AG04449 (cell line): ENCODE results near the gene MMP26.
A peak's percentile ranks its signal among the peaks of the same experiment; 100 is the strongest.

Experiments
- CTCF ChIA-PET: fragments of 350-600 bp; formaldehyde crosslinking; extraction: SDS; loops from one replicate; lab custom pipeline; 2021; ENCODE audit warnings: antibody characterized with exemption; lab: Yijun Ruan, JAX
- POLR2A ChIA-PET: fragments of 400-600, 350-600 bp; formaldehyde crosslinking; extraction: SDS; loops from one replicate; lab custom pipeline; 2020; ENCODE audit warnings: antibody characterized with exemption, inconsistent platforms; lab: Yijun Ruan, JAX
- DNase-seq: peaks from one replicate; pipeline ENCODE4 v3.0.0-alpha.2; 2010; ENCODE audit warnings: low read depth, low spot score
- H3K4me3 ChIP-seq: 2 replicates; pipeline ENCODE4 v1.5.1; 2011; ENCODE audit warnings: low read depth, mild to moderate bottlenecking, control low read depth, low read length
- TF ChIP-seq, protein P1 (sequence below): IDR thresholded peaks from one replicate; pipeline ENCODE4 v1.5.1; 2011; ENCODE audit warnings: mild to moderate bottlenecking, moderate library complexity, low read length, control low read depth, inconsistent platforms; ENCODE audit not compliant: insufficient read depth; ENCODE audit errors: missing control alignments

Gene MMP26

DNA sequence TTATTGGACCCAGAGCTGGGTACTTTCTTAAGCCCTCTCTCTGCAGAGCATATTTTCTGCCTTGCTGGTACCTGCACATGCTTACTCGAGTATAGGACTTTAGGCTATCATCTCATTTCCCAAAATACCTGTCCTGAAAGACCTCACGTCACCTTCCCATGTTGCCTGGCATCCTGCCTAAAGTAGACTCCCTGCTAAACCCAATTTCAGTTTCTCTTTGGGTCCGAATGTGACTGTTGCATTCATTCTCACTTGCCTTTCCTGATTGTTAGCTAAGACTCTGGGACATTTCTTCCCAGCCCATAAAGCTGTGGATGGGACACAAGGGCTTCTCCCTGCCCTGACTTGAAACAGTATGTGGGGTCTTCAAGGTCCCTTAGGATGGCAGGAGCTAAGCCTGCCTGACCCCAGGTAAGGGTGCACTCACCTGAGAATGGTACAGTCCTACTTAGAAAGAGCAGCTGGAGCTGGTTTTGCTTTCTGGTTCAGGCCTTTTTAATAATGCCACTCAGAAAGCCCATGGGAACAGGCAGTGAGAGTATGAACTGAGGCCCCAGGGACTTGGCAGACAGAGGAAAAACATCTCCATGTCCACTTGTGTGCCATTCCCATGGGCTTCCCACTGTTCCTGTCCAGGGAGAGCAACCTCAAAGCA, 19.8 kb upstream of the MMP26 start:
- ChIA-PET POLR2A (no interaction called here), CTCF (interaction anchor here (0.7 kb wide), 1 partner anchor 390 kb away, joined by 3 read pairs; no protein-coding TSS in a partner anchor)
- TF ChIP-seq, protein P1, sequence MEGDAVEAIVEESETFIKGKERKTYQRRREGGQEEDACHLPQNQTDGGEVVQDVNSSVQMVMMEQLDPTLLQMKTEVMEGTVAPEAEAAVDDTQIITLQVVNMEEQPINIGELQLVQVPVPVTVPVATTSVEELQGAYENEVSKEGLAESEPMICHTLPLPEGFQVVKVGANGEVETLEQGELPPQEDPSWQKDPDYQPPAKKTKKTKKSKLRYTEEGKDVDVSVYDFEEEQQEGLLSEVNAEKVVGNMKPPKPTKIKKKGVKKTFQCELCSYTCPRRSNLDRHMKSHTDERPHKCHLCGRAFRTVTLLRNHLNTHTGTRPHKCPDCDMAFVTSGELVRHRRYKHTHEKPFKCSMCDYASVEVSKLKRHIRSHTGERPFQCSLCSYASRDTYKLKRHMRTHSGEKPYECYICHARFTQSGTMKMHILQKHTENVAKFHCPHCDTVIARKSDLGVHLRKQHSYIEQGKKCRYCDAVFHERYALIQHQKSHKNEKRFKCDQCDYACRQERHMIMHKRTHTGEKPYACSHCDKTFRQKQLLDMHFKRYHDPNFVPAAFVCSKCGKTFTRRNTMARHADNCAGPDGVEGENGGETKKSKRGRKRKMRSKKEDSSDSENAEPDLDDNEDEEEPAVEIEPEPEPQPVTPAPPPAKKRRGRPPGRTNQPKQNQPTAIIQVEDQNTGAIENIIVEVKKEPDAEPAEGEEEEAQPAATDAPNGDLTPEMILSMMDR, result no peak
- no peak for DNase-seq
- H3K4me3 ChIP-seq, result no peak overlapping the region

DNA sequence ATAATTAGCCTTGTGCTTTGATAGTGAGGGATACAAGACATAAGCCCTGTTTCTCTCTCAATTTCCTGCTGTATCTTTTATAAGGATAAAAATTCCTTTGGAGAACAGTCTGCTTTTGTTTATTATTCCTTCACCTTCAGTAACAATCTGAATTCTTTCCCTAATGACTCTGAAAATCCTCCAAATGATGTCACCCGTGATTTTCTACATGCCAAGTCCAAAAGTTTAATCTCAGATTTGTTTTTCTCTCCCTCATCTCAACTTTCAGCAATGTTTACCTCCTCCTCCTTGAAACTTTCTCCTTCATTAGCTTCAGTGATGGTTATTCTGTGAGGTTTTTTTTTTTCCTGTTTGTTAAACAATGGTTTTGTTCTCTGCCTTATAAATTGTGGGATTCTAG, 9.1 kb upstream of the MMP26 start:
- no peak overlapping the region for H3K4me3 ChIP-seq
- TF ChIP-seq, protein P1, result no peak
- ChIA-PET CTCF (interaction anchor here (1.0 to 2.8 kb wide), 3 partner anchors 12 to 69 kb away, joined by 3 to 12 read pairs (median 4); partner anchors contain the start of gene OR51D1), POLR2A (no interaction called here)
- no peak for DNase-seq

DNA sequence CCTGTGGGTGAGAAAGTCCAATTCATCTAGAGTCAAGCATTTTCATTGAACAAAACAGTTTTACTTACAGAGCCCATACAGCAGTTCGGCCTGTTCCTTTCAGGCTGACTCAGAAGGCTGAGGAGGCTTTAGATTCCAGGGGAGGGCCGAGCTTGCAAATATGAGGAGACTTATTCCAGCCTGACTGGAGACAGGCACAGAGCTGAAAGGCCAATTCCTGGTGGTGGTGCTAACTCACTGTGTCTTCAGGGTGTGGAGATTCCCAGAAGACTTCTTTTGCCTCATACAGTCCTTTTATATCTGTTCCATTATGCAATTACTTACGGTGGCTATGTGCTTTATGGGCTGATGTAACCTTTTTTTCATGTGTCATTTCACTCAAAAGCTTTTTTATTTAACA, 7.0 kb upstream of the MMP26 start, which contains the start of gene OR51E2:
OR51E2 (minus strand) TSS at position 269 of the 400 bp plus-strand sequence. CDS start 15,142 bp downstream, outside the sequence.
- DNase-seq, result peak; percentile 58
- POLR2A ChIA-PET, result no interaction called here
- no peak within 1 kb of the TSS for H3K4me3 ChIP-seq
- TF ChIP-seq, protein P1, result no peak
- CTCF ChIA-PET, result interaction anchor here (1.0 to 2.8 kb wide), 3 partner anchors 15 to 61 kb away, joined by 3 to 12 read pairs (median 3); partner anchors contain the start of gene OR51D1

DNA sequence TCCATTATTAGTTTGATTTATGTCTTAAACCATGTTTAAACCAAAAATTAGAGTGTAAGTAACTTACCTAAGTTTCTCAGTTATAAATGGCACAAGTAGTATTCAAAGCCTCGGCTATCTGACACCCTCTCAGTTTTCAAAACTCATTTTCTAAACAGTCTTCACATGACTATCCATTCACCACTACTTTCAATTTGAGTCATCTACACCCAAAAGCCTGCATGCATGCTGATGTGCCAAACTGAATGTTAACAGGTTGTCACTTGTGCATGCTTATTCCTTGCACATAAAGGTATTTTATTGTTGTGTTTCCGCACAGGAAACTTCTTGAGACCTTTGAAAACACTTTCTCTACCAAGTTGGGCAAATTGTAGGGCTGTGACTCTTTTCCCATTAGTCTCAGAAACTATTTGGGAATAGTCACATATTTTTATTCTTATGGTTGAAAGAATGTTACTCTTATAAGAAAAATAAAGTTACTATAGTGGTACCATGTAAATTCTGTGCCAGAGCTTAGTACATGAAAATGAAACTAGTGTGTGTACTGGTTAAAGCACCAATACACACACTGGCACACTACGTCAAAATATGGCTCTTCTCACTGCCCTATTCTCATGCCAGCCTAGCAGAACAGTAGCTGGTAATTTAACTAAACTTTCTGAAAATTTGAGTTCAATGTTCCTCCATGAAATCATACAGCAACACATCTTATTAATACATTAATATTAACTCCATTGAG, 4.7 kb upstream of the MMP26 start:
- CTCF ChIA-PET, result no interaction called here
- TF ChIP-seq, protein P1, result no peak
- DNase-seq, result no peak
- POLR2A ChIA-PET, result no interaction called here
- H3K4me3 ChIP-seq, result no peak overlapping the region

DNA sequence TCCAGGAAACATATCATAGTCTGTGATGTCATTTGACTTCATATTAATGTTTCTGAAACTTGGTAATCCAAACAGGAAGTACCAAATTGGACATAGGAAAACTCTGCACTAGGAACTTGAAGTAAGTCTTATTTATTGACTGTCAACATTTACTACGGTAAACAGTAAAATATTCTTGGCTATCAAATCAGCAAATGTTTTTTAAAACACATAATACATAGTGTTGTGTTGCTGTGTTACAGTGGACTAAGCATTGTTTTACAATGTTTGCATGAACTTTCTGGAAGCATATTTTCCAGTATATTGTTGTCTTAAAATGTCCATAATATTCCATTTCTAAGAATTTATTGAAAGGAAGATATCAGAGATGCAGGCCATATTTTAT, 4.2 kb upstream of the MMP26 start:
- TF ChIP-seq, protein P1, result no peak
- no peak overlapping the region for H3K4me3 ChIP-seq
- no peak for DNase-seq
- CTCF ChIA-PET, result no interaction called here
- POLR2A ChIA-PET, result no interaction called here

DNA sequence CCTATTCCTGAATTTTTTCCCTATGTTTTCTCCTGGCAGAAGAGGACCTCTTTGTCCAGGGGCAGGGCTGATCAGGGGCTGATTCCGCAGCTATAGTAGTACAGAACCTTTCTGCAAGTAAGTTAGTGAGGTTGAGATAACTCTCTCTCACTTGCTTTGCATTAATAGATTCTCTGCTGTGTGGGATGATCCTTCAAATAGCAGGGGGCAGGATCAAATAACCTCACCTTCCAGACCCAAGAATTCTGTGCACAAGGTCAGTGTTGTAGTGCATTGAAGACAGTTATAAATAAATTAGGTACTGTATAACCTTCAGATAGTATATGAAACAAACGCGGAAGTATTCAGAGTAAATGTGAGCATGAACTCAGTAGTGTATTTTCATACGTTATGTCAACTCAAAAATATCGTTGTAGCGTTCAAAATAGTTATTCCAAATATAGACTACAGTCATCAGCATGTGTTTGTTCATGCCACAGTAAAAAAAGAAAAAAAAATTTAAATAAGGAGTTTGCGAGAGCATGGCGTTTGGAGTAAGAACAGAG, 278 bp downstream of the MMP26 start:
- POLR2A ChIA-PET, result no interaction called here
- CTCF ChIA-PET, result interaction anchor here (1.2 kb wide), 1 partner anchor 68 kb away, joined by 4 read pairs; the partner anchor contains the start of gene OR51D1

More for the DNA sequence above, 278 bp downstream of the MMP26 start:
- H3K4me3 ChIP-seq, result no peak overlapping the region
- TF ChIP-seq, protein P1, result no peak
- no peak for DNase-seq
